GM12865 (cell line): ENCODE measurements around the gene TNFRSF17.

Source experiments
- DNase-seq: peaks from one replicate; pipeline ENCODE4 v3.0.0; 2010; ENCODE audit warnings: low read depth
- H3K4me3 ChIP-seq: 2 replicates; pipeline ENCODE4 v1.5.1; 2011; ENCODE audit warnings: mild to moderate bottlenecking, low read depth, low read length, control low read depth
- TF ChIP-seq, protein P1 (sequence below): IDR thresholded peaks from 2 replicates; pipeline ENCODE4 v1.5.1; 2011; ENCODE audit warnings: low read length, control low read depth, low read depth, inconsistent platforms; ENCODE audit not compliant: insufficient read depth; ENCODE audit errors: missing control alignments

The TNFRSF17 gene

DNA sequence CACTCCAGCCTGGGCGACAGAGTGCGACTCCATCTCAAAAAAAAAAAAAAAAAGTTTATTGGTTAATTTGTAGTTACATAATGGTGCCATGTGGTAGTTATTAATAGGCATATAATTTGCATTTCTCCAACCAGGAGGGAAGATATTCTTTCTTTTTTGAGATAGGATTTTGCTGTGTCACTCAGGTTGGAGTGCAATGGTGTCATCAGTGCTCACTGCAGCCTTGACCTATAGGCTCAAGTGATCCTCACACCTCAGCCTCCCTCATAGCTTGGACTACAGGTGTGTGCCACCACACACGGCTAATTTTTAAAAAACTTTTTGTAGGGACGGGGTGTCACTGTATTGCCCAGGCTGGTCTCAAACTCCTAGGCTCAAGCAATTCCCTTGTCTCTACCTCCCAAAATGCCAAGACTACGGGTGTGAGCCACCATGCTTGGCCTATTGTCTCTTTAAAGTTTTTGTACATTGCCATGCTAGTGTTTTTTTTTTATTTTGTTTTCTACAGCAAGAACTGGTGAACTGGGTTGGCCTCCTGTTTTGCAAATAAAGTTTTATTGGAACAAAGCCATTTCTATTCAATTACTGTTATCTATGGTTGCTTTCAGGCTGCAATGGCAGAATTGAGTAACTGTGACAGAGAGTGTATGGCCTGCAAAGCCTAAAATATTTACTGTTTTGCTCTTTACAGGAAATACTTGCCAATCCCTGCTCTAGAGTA, 23.4 kb downstream of the TNFRSF17 start:
- TF ChIP-seq, protein P1, sequence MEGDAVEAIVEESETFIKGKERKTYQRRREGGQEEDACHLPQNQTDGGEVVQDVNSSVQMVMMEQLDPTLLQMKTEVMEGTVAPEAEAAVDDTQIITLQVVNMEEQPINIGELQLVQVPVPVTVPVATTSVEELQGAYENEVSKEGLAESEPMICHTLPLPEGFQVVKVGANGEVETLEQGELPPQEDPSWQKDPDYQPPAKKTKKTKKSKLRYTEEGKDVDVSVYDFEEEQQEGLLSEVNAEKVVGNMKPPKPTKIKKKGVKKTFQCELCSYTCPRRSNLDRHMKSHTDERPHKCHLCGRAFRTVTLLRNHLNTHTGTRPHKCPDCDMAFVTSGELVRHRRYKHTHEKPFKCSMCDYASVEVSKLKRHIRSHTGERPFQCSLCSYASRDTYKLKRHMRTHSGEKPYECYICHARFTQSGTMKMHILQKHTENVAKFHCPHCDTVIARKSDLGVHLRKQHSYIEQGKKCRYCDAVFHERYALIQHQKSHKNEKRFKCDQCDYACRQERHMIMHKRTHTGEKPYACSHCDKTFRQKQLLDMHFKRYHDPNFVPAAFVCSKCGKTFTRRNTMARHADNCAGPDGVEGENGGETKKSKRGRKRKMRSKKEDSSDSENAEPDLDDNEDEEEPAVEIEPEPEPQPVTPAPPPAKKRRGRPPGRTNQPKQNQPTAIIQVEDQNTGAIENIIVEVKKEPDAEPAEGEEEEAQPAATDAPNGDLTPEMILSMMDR = no peak
- no peak for DNase-seq
- no peak overlapping the region for H3K4me3 ChIP-seq

DNA sequence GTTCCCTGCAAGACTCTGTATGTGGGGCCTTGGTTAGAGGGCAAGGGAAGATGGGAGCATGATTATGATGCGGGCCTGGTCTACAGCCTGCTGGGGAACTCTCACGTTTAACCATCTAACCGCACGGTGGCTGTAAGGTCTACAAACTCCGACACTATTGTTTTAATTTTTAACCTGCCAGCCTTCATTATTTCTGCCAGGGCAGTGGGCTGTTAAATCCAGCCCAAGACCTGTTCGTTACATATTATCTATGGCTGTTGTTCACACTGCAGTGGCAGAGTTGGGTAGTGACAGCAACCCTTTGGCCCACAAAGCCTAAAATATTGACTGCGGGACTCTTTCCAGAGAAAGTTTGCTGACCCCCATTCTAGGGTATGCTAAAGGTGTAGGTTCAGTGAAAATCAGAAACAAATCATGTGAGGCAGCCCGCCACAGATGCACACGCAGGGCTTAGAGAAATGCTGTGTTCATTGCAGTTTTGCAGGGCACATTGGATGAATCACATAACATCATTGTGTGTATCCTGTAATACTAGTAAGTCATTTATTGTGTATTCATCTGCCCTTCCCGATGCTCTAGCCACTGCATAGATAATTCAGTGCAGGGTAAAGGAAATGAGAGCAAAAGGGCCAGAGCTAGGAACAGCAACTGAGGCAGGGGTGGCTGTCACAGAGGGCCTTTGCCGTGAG, 25.8 kb downstream of the TNFRSF17 start:
- DNase-seq = no peak
- no peak overlapping the region for H3K4me3 ChIP-seq
- TF ChIP-seq, protein P1 = no peak

DNA sequence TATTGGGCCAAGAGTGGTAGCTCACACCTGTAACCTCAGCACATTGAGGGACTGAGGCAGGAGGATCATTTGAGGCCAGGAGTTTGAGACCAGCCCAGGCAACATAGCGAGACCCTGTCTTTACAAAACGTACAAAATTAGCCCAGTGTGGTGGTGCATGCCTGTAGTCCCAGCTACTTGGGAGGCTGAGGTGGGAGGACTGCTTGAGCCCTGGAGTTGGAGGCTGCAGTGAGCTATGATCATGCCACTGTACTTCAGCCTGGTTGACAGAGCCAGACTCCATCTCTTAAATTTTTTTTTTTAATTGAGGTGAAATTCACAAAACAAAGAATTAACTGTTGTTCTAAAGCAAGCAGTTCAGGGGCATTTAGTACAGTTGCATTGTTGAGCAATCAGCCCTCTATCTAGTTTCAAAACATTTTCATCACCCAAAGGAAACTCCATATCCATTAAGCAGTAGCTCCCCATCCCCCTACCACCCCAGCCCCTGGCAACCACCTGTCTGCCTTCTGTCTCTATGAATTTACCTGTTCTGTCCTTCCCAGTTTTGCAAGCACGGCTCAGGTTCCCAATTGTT, 27.1 kb downstream of the TNFRSF17 start:
- TF ChIP-seq, protein P1 = no peak
- no peak overlapping the region for H3K4me3 ChIP-seq
- DNase-seq = no peak

DNA sequence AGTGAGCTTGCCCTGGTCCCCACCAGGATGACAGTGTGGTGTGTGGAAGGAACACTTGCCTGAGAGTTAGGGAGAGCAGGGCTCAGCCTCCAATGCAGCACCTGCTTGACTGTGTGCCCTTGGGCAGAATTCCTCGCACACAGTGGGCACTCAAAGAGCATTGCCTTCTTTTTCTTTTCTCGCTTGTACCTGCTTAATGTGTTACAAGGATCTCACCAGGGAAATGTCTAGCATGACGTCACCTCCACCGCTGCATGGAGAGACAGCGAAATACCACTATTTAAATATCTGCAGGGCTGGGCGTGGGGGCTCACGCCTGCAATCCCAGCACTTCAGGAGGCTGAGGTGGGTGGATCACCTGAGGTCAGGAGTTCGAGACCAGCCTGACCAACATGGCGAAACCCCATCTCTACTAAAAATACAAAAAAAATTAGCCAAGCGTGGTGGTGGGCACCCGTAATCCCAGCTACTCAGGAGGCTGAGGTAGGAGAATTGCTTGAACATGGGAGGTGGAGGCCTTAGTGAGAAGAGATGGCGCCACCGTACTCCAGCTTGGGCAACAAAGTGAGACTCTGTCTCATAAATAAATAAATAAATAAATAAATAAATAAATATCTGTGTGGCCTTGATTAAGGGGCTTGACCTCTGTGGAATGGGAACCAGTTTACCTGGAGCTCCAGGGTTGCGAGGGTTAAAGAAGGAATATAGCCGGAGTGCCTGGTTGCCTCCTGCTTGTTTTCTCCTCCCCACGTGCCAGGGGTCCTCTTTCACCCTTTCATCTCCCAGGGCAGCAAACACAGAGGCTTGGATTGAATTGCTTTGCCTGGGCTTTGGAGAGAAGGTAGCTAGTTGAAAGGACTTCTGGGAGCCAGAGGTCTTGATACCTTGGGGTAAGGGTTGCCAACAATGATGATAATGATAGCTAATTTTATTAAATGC, 27.8 kb downstream of the TNFRSF17 start:
- DNase-seq = no peak
- TF ChIP-seq, protein P1 = no peak

DNA sequence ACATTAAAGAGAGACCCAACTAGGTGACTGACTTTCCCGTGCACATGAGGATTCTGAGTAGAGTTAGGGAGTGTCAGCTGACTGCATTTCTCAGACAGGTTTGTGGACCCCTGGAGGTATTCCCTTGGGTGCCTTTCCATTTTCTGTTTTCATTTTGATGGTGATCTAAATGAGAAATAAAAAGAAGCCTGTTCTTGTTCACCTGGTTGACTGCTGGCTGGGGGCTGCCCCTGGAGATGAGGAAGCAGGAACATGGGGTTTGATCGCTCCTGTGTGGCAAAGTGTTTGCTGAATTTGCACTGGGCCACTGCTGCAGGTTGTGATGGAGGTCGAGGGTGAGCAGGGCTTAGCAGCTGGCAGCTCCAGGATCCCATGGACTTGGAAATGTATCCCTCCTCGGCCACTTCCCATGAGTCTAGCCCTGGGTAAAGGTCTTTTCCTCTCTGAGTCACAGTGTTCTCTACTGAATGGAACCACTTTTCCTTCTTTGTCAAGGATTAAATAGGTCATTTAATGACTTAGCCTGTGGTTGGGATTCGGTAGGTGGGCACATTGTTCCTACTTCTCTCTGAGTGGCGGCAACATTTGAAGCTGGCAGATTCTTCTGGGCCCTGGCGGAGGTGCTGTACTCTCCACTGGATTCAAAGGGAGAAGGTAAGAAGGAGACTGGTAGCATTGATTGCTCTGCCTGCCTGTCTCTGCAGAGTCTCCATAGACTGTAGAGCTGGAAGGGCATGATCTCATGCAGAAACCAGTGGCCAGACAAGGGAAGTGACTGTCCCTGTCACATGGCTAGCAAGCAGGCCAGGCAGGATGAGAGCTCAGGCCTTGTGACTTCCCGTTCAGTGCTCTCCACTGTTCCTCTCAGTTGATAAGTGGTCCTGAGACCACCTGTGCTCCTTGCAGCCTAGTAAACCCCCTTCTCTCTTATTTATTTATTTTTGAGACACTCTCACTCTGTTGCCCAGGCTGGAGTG, 29.4 kb downstream of the TNFRSF17 start:
- TF ChIP-seq, protein P1 = no peak
- H3K4me3 ChIP-seq = no peak overlapping the region
- DNase-seq = no peak

More for the DNA sequence above, 27.8 kb downstream of the TNFRSF17 start:
- no peak overlapping the region for H3K4me3 ChIP-seq
